GM12865 (cell line): ENCODE data around the gene ITGA8.

Experiments used
- DNase-seq: peaks from one replicate; pipeline ENCODE4 v3.0.0; 2010; ENCODE audit warnings: low read depth
- H3K4me3 ChIP-seq: 2 replicates; pipeline ENCODE4 v1.5.1; 2011; ENCODE audit warnings: mild to moderate bottlenecking, low read depth, low read length, control low read depth
- CTCF ChIP-seq: IDR thresholded peaks from 2 replicates; pipeline ENCODE4 v1.5.1; 2011; ENCODE audit warnings: low read length, control low read depth, low read depth, inconsistent platforms; ENCODE audit not compliant: insufficient read depth; ENCODE audit errors: missing control alignments

The ITGA8 gene

GRCh38 chr10:15737656-15738055 lies 17.9 kb upstream of the ITGA8 start:
- no peak for DNase-seq
- no peak overlapping the region for H3K4me3 ChIP-seq
- TF ChIP-seq CTCF: no peak

- H3K4me3 ChIP-seq: no peak overlapping the region
- no peak for DNase-seq
- no peak for TF ChIP-seq CTCF
Measured at GRCh38 chr10:15735763-15736162, 16.0 kb upstream of the ITGA8 start.

GRCh38 chr10:15730341-15730740 lies 10.6 kb upstream of the ITGA8 start:
- H3K4me3 ChIP-seq: no peak overlapping the region
- no peak for TF ChIP-seq CTCF
- DNase-seq: no peak

- no peak for DNase-seq
- no peak for TF ChIP-seq CTCF
- no peak overlapping the region for H3K4me3 ChIP-seq
Measured at GRCh38 chr10:15729890-15730289, 10.2 kb upstream of the ITGA8 start.

GRCh38 chr10:15726042-15726441 lies 6.3 kb upstream of the ITGA8 start:
- DNase-seq: no peak
- no peak for TF ChIP-seq CTCF
- no peak overlapping the region for H3K4me3 ChIP-seq

GRCh38 chr10:15725603-15726002 lies 5.9 kb upstream of the ITGA8 start:
- peak; percentile 36 for DNase-seq
- peak; percentile 30 for TF ChIP-seq CTCF

GRCh38 chr10:15724683-15725082 lies 5.0 kb upstream of the ITGA8 start:
- no peak overlapping the region for H3K4me3 ChIP-seq
- no peak for TF ChIP-seq CTCF
- no peak for DNase-seq

More at GRCh38 chr10:15725603-15726002, 5.9 kb upstream of the ITGA8 start:
- no peak overlapping the region for H3K4me3 ChIP-seq
